ENCODE results near the gene METTL22. TPM values are rescaled to one million over a fixed set of nuclear protein-coding genes. Genes with fewer than 3 reads are reported as not detected.

Gene METTL22
- total and polyA plus RNA-seq, 4 donors: 6.5 to 17.9 (median 14.4) TPM

GRCh38 chr16:8639694-8640093 is 18.2 kb downstream of the METTL22 start:
- H3K9ac ChIP-seq (ENCODE audit: low read depth in 1 of 2, low read length in 2 of 2): no peak overlapping the region
- no peak overlapping the region for H3K27ac ChIP-seq (ENCODE audit: low read depth in 1 of 2, low read length in 2 of 2)
- H3K4me3 ChIP-seq (ENCODE audit: low read depth in 1 of 3, low read length in 3 of 3): no peak overlapping the region
- H3K9me3 ChIP-seq (ENCODE audit: control insufficient read depth in 4 of 4, low read length in 3 of 4): no peaks in the 10 kb centered on the region
- no peak for DNase-seq (ENCODE audit: low spot score)
- WGBS: 80% methylated on average over 13 of the region's 13 CpGs
- peaks cover 19 to 86% (median 61%) of the 10 kb centered on the region in 4 donors for H3K36me3 ChIP-seq (ENCODE audit: control insufficient read depth in 4 of 4, insufficient read depth in 3 of 4, low read depth in 1 of 4, low read length in 3 of 4)
- TF ChIP-seq ATF3 (IDR thresholded peaks at IDR 0.05): no peak
- TF ChIP-seq EGR1 (IDR thresholded peaks at IDR 0.05; ENCODE audit: low read depth in 2 of 2): no peak
- no peak for TF ChIP-seq FOXA2 (IDR thresholded peaks at IDR 0.05)
- no peak for TF ChIP-seq REST (IDR thresholded peaks at IDR 0.05)
- no peaks in the 10 kb centered on the region for H3K4me1 ChIP-seq (ENCODE audit: control insufficient read depth in 4 of 4, insufficient read depth in 4 of 4, low read length in 3 of 4)
- no peaks in the 10 kb centered on the region for H3K27me3 ChIP-seq (ENCODE audit: control insufficient read depth in 4 of 4, insufficient read depth in 4 of 4, low read length in 3 of 4)

- peaks cover 25 to 88% (median 61%) of the 10 kb centered on the region in 4 donors for H3K36me3 ChIP-seq (ENCODE audit: control insufficient read depth in 4 of 4, insufficient read depth in 3 of 4, low read depth in 1 of 4, low read length in 3 of 4)
- DNase-seq (ENCODE audit: low spot score): peak; percentile 56
- H3K9ac ChIP-seq (ENCODE audit: low read depth in 1 of 2, low read length in 2 of 2): no peak overlapping the region
- no peak overlapping the region for H3K4me3 ChIP-seq (ENCODE audit: low read depth in 1 of 3, low read length in 3 of 3)
- H3K9me3 ChIP-seq (ENCODE audit: control insufficient read depth in 4 of 4, low read length in 3 of 4): no peaks in the 10 kb centered on the region
- H3K27me3 ChIP-seq (ENCODE audit: control insufficient read depth in 4 of 4, insufficient read depth in 4 of 4, low read length in 3 of 4): no peaks in the 10 kb centered on the region
- no peak overlapping the region for H3K27ac ChIP-seq (ENCODE audit: low read depth in 1 of 2, low read length in 2 of 2)
- H3K4me1 ChIP-seq (ENCODE audit: control insufficient read depth in 4 of 4, insufficient read depth in 4 of 4, low read length in 3 of 4): no peaks in the 10 kb centered on the region
- TF ChIP-seq NR2F2 (IDR thresholded peaks at IDR 0.05) (no peak), GABPA (IDR thresholded peaks at IDR 0.05 in 1 of 2, conservative IDR thresholded peaks at IDR 0.05 in 1 of 2) (no peak), TAF1 (conservative IDR thresholded peaks at IDR 0.05) (no peak), ATF3 (IDR thresholded peaks at IDR 0.05) (no peak), MAX (IDR thresholded peaks at IDR 0.05) (no peak), FOXA1 (IDR thresholded peaks at IDR 0.05) (no peak), YY1 (IDR thresholded peaks at IDR 0.05) (no peak), REST (IDR thresholded peaks at IDR 0.05) (no peak), JUND (IDR thresholded peaks at IDR 0.05) (no peak)
- WGBS: 68% methylated on average over 9 of the region's 9 CpGs
Observed at GRCh38 chr16:8641671-8642070, 20.2 kb downstream of the METTL22 start.

Data from liver (tissue), 9 donors.